Esophagus muscularis mucosa (tissue), 3 donors: Measurements from ENCODE around the gene FADS3.

ENCODE experiments used
- POLR2A ChIP-seq: fragments of 450-650 bp; IDR thresholded peaks from one replicate; pipeline ENCODE4 v1.6.1; 2017; ENCODE audit warnings: antibody characterized with exemption, moderate library complexity, mild to moderate bottlenecking, low read depth
- TF ChIP-seq, protein P1 (sequence below), 3 experiments: fragments of 200-600 bp in 2 of 3; fragments of 450-650 bp in 1 of 3; sonication (generic) in 2 of 3; IDR thresholded peaks; one replicate each; pipeline ENCODE4 v1.5.1; 2017 to 2019; ENCODE audit warnings: antibody characterized with exemption in 3 of 3, mild to moderate bottlenecking in 2 of 3, moderate library complexity in 1 of 3

DNA sequence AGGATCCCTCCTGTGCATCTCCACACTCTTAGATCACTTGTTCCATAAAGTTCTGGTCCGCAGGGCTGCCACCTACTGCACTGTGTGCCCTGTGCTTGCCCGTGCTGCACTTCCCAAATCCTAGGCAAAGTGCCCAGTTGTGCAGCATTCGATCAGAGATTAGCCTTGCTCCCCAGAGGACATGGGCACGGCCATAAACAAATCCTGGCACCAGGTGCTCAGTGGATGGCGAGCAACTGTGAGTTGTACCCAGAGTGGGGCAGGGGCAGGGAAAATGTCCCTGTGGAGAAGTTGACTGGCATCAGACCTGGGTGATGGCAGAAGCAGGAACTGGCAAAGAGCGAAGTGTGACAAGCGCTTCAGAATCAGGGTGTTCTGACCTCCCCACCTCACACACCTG lies 58.6 kb downstream of the FADS3 start:
- no peak for TF ChIP-seq POLR2A
- TF ChIP-seq, protein P1, sequence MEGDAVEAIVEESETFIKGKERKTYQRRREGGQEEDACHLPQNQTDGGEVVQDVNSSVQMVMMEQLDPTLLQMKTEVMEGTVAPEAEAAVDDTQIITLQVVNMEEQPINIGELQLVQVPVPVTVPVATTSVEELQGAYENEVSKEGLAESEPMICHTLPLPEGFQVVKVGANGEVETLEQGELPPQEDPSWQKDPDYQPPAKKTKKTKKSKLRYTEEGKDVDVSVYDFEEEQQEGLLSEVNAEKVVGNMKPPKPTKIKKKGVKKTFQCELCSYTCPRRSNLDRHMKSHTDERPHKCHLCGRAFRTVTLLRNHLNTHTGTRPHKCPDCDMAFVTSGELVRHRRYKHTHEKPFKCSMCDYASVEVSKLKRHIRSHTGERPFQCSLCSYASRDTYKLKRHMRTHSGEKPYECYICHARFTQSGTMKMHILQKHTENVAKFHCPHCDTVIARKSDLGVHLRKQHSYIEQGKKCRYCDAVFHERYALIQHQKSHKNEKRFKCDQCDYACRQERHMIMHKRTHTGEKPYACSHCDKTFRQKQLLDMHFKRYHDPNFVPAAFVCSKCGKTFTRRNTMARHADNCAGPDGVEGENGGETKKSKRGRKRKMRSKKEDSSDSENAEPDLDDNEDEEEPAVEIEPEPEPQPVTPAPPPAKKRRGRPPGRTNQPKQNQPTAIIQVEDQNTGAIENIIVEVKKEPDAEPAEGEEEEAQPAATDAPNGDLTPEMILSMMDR (IDR thresholded peaks at IDR 0.05), result no peak
